Lung microvascular endothelial cell (primary cell): ENCODE measurements around the gene RFX3. TPM values are rescaled to one million over a fixed set of nuclear protein-coding genes. Genes with fewer than 3 reads are reported as not detected.

ENCODE experiments used
- DNase-seq, 2 donors: peaks; one replicate each; pipeline versions ENCODE4 v3.0.0 to v3.0.0-alpha.2; 2010; ENCODE audit warnings: low read depth in 2 of 2
- total RNA-seq: library from RNA; depleted of rRNA; stranded (reverse); fragments of >200 nt; gene quantifications from 2 replicates; pipeline ENCODE4 v1.2.1, GENCODE V29; 2014

The RFX3 gene
- total RNA-seq, 1 donor from 2014 or later = 3.2 TPM

GRCh38 chr9:3514786-3515185, 11.0 kb downstream of the RFX3 start:
- DNase-seq = no peak

DNA sequence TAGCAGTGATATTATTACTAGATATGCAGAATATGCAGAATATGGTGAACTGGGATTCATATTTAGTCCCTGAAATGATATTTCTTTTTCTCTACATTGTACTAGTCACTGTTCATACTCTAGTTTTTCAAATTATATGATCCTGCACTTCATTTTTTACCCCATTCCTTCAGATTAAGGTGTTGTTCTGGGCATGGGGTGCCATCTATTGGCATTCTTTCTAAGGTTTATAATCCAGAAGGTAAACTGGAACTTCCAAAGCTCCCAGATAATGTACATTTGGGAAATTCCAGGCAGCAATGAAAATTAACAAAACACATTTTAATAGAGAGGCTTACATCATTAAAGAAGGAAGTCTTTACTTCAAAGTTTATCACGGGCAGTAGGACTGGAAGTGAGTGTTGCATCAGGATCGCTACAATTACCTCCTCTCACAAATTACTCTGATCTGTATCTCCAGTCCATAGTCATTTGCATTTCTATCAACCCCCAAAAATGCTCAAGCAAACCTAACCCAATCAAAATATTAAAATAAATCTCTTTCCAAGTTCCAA, 12.5 kb downstream of the RFX3 start:
- peak in 1 of 2 donors; percentile 4 for DNase-seq

GRCh38 chr9:3511551-3511950, 14.2 kb downstream of the RFX3 start:
- DNase-seq = peak in 1 of 2 donors; percentile 37

GRCh38 chr9:3510796-3511195, 15.0 kb downstream of the RFX3 start:
- no peak for DNase-seq

DNA sequence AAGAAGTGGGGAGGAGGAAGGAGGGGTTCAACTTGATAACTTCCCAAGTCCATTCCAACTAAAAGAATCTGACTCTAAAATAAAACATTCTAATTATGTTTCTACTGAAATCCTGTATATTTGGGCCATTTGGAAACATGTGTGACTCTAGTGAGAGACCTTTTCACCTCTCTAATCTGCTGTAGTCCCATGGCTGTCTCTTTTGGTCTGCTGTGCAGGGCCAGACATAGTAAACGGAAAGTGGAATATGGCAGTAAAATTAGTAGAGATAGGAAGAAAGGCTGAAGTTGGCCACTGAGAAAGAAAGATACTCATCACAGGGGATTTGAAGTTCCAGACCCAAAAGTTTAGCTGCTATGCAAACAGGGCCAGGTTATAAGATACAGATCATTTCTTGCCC, 15.9 kb downstream of the RFX3 start:
- DNase-seq = no peak

GRCh38 chr9:3508521-3509291, 17.1 kb downstream of the RFX3 start:
- DNase-seq = peak in 1 of 2 donors; percentile 31

DNA sequence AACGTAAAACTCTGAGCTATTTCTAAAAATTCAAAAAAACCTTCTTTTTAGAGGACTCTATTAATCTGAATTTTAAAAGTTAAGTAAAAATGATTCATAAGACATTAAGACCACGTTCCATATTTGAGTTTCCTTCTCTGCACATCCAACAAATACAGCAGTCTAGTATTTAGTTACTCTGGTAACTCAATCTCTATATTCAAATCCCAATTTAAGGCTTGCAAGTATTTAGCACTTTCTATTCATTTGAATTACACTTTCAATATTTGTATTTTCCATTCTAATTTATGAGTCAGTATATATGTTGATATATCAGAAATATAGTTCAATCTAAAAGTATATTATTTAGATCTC, 17.7 kb downstream of the RFX3 start:
- no peak for DNase-seq

GRCh38 chr9:3507395-3508077, 18.3 kb downstream of the RFX3 start:
- no peak for DNase-seq

GRCh38 chr9:3506164-3506563, 19.6 kb downstream of the RFX3 start:
- DNase-seq = no peak

GRCh38 chr9:3502560-3503398, 23.0 kb downstream of the RFX3 start:
- DNase-seq = no peak

GRCh38 chr9:3500044-3500443, 25.8 kb downstream of the RFX3 start:
- DNase-seq = no peak

DNA sequence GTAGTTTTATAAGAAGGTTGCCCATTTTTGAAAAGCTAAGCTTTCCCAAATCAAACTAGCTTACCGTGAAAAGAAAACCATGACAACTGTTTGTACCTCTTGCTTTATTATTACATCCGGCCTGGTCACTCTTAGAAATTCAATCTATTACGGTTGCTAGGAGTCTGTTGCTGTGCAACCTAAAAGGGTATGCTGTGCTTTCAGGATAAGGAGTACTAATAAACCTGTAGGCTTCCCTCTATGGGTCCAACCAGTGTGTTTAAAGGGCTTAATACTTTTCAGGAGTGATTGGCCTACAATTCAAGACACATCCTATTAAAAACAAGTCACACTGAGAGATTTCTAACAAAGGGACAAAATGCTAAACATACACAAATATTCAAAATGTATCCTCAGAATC, 27.1 kb downstream of the RFX3 start:
- DNase-seq = peak; percentile 64 to 75

GRCh38 chr9:3497857-3498256, 27.9 kb downstream of the RFX3 start:
- no peak for DNase-seq

- peak; percentile 60 to 79 for DNase-seq
Observed at GRCh38 chr9:3497401-3497800, 28.4 kb downstream of the RFX3 start.

DNA sequence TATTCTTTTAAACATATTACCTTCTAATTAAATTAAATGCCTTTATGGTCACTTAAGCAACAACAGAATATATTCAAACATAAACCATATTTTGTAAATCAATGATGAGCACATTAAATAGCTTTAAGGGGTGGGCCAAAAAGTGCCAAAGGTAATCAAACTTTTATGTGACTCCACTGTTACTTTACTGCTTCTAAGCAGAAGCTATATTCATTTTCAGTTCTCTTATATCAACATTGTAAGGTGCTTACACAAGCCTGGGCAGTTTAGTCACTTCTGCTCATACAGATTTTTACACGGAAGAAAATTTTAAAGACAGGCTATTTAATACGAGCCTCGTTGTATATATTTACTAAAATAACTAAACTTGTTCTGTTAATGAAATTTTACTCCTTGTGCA, 29.9 kb downstream of the RFX3 start:
- no peak for DNase-seq

GRCh38 chr9:3492214-3492613, 33.6 kb downstream of the RFX3 start:
- no peak for DNase-seq

DNA sequence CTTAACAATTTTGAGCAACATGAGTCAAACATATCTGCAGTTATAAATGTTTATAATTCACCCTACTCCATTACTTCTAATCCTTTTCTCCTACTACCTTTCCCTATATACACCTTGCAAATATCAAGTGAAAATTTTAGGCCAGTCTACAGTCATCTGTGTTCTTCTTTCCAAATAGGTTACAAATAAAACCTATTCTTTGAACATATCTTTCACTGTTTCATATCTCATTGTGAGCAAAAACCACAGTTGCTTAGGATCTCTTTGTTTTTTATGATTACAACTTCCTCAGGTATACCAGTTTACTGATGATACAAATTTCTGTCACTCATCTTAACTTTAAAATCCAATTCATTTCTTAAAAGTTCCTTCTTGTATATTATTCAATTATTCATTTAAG, 34.4 kb downstream of the RFX3 start:
- no peak for DNase-seq

GRCh38 chr9:3490957-3491356, 34.8 kb downstream of the RFX3 start:
- DNase-seq = no peak

DNA sequence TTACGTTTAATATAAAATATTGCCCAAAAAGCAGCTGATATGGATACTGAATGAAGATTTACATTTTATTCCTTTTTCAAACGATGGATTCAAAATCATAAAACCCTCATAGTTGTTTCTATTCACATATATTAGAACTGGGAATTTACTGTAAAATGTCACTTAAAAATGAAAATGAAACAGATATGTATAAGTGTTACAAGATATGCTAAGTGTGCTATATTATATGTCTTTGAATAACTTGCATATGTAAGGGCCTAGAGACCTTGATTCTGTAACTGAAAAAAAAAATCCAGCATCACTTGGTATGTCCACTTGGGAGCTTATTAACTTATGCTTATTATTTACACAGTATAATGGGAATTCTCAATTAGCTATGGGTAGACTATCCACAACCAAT, 43.2 kb downstream of the RFX3 start:
- DNase-seq = no peak

GRCh38 chr9:3480353-3480655, 45.5 kb downstream of the RFX3 start:
- no peak for DNase-seq

- no peak for DNase-seq
Observed at GRCh38 chr9:3479514-3480352, 46.1 kb downstream of the RFX3 start.
